NB4 (cell line): ENCODE measurements around the gene TNN.

Experiments used
- DNase-seq: peaks from one replicate; pipeline ENCODE4 v3.0.0; 2010; ENCODE audit warnings: low read depth
- H3K4me3 ChIP-seq: one replicate; pipeline ENCODE4 v1.5.1; 2011; ENCODE audit warnings: mild to moderate bottlenecking, low read depth, low read length, moderate library complexity
- MYC ChIP-seq: IDR thresholded peaks from 2 replicates; pipeline ENCODE4 v1.6.1; 2011; ENCODE audit warnings: low read depth, low read length
- POLR2A ChIP-seq: IDR thresholded peaks from 2 replicates; pipeline ENCODE4 v1.6.1; 2011; ENCODE audit warnings: mild to moderate bottlenecking; ENCODE audit not compliant: insufficient read length; ENCODE audit errors: extremely low read depth
- TF ChIP-seq, protein P1 (sequence below): IDR thresholded peaks from one replicate; pipeline ENCODE4 v1.5.1; 2012; ENCODE audit warnings: low read depth, low read length
- TF ChIP-seq, protein P2 (sequence below): IDR thresholded peaks from 2 replicates; pipeline ENCODE4 v1.6.1; 2011; ENCODE audit warnings: low read depth, low read length

The TNN gene

DNA sequence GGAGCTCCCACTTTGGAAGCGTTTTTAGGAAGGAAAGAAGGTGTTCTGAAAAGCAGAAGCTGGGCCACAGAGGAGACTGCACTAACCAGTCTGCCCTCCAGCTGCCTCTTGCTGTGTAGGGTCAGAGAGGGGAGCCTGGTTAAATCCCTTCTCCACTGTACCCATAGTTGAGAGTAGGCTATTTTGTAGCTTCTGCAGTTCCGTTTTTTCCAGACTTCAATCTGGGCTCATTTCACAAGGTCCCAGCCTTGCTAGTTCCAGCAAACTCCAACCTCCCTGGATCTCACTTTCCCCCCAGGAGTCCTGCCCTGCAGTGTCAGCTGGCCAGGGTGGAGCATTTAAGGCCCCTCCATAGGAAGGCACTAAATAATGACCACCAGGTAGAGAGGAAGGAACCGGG lies 11.0 kb downstream of the TNN start:
- no peak overlapping the region for H3K4me3 ChIP-seq
- DNase-seq = peak; percentile 10
- TF ChIP-seq, protein P1, sequence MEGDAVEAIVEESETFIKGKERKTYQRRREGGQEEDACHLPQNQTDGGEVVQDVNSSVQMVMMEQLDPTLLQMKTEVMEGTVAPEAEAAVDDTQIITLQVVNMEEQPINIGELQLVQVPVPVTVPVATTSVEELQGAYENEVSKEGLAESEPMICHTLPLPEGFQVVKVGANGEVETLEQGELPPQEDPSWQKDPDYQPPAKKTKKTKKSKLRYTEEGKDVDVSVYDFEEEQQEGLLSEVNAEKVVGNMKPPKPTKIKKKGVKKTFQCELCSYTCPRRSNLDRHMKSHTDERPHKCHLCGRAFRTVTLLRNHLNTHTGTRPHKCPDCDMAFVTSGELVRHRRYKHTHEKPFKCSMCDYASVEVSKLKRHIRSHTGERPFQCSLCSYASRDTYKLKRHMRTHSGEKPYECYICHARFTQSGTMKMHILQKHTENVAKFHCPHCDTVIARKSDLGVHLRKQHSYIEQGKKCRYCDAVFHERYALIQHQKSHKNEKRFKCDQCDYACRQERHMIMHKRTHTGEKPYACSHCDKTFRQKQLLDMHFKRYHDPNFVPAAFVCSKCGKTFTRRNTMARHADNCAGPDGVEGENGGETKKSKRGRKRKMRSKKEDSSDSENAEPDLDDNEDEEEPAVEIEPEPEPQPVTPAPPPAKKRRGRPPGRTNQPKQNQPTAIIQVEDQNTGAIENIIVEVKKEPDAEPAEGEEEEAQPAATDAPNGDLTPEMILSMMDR = no peak
- TF ChIP-seq, protein P2, sequence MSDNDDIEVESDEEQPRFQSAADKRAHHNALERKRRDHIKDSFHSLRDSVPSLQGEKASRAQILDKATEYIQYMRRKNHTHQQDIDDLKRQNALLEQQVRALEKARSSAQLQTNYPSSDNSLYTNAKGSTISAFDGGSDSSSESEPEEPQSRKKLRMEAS = no peak
- TF ChIP-seq MYC (no peak), POLR2A (no peak)

DNA sequence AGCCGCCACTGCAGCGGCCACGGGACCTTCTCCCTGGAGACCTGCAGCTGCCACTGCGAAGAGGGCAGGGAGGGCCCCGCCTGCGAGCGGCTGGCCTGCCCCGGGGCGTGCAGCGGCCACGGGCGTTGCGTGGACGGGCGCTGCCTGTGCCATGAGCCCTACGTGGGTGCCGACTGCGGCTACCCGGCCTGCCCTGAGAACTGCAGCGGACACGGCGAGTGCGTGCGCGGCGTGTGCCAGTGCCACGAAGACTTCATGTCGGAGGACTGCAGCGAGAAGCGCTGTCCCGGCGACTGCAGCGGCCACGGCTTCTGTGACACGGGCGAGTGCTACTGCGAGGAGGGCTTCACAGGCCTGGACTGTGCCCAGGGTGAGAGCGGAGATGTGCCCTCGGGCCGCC lies 11.7 kb downstream of the TNN start:
- no peak for DNase-seq
- no peak for TF ChIP-seq MYC
- TF ChIP-seq, protein P2 = no peak
- no peak for TF ChIP-seq POLR2A
- TF ChIP-seq, protein P1 = no peak
- H3K4me3 ChIP-seq = no peak overlapping the region

DNA sequence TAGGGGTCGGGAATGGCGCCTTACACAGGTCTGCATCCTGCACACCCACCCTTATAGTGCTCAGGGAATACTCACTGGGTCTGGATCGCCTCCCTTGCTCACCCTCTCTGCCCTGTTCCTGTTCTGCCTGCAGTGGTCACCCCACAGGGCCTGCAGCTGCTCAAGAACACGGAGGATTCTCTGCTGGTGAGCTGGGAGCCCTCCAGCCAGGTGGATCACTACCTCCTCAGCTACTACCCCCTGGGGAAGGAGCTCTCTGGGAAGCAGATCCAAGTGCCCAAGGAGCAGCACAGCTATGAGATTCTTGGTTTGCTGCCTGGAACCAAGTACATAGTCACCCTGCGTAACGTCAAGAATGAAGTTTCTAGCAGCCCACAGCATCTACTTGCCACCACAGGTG lies 12.4 kb downstream of the TNN start:
- H3K4me3 ChIP-seq = no peak overlapping the region
- DNase-seq = no peak
- TF ChIP-seq, protein P2 = no peak
- TF ChIP-seq, protein P1 = no peak
- TF ChIP-seq POLR2A = no peak
- TF ChIP-seq MYC = no peak

DNA sequence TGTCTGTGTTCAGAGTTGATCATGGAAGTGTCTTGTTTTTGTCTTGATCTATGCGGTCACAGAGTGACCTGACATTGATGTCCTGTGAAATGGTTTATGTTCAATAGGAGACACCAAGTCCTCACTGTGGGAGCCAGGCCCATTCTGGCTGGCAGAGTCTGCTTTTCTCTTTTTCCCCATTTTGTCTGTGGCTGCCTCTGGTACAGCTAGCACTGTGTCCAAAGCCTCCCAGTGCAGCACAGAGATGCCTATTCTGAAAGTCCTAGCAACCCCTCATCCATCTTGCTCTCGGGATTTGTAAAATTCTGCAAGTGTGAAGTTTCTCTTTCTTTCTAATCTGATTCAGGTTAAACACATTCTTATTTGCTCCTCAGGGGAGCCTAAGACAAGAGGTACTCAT lies 14.3 kb downstream of the TNN start:
- H3K4me3 ChIP-seq = no peak overlapping the region
- no peak for DNase-seq
- TF ChIP-seq, protein P1 = no peak
- TF ChIP-seq MYC (no peak), POLR2A (no peak)
- TF ChIP-seq, protein P2 = no peak

DNA sequence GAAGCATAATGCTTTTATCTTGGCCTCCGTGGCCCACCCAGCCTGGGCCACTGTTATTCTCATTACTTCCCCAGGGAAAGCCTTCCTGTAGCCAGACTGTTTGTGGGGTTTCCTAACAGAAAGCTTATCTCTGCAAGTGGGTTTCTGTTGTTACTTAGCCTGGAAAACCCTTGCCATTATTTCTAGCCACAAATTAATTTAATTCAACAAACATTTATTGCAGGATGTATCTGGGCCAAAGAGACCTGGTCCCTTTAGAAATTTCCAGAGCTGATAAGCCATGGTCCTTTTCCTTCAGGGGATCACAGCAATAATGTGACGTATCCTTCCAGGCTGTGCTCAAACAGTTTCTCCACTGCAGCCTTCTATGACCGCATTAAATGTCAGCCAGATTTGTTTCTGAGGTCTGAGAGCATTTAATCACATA lies 20.9 kb downstream of the TNN start:
- TF ChIP-seq, protein P2 = no peak
- TF ChIP-seq, protein P1 = no peak
- TF ChIP-seq POLR2A = no peak
- H3K4me3 ChIP-seq = no peak overlapping the region
- no peak for DNase-seq
